ENCODE data around the gene TSPEAR. TPM values are rescaled to one million over a fixed set of nuclear protein-coding genes. Genes with fewer than 3 reads are reported as not detected.

TSPEAR gene
- total RNA-seq, 2 experiments from 2014 or later: not detected

DNA sequence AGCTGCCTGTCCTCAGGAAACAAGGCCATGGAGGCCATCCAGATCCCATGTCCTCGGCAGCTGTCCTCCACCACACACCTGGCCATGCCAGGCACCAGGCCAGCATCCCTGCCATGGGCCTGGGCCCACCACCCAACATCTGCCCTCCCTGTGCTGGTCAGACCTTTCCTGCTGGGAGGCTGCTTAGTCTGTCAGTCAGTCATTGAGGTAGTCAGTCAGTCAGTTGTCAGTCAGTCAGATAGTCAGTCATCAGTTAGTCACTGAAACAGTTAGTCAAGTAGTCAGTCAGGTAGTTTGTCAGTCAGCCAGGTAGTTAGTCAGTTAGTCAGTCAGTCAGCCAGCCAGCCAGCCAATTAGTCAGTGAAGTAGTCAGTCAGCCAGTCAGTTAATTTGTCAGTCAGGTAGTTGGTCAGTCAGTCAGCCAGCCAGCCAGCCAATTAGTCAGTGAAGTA lies 188.6 kb downstream of the TSPEAR start:
- ChIA-PET CTCF (ENCODE audit: unreplicated experiment) (no interaction called here), POLR2A (no interaction called here)
- Histone ChIP-seq H3K4me3 (ENCODE audit: low read depth, low read length, poor library complexity, severe bottlenecking) (no peak overlapping the region), H2AFZ (ENCODE audit: low read length) (no peak overlapping the region), H4K20me1 (ENCODE audit: insufficient read depth, low read length) (no peaks in the 10 kb centered on the region), H3K27ac (ENCODE audit: low read depth, low read length, poor library complexity, severe bottlenecking) (no peak overlapping the region), H3K9me3 (ENCODE audit: low read length) (no peaks in the 10 kb centered on the region; the same call in 1 of the 2 replicates), H3K79me2 (ENCODE audit: insufficient read depth, low read depth, low read length) (no peaks in the 10 kb centered on the region), H3K4me2 (ENCODE audit: low read length) (no peak overlapping the region), H3K36me3 (ENCODE audit: insufficient read depth, low read length) (no peaks in the 10 kb centered on the region), H3K9me2 (ENCODE audit: insufficient read depth, low read length) (no peaks in the 10 kb centered on the region), H3K4me1 (ENCODE audit: insufficient read depth, low read length, poor library complexity, severe bottlenecking) (no peaks in the 10 kb centered on the region)
- no peak for DNase-seq (ENCODE audit: low spot score)
- intact Hi-C loops (cut with micrococcal nuclease; ENCODE audit: unreplicated experiment): no loop called here
- no peak for TF ChIP-seq EZH2phosphoT487 (IDR thresholded peaks at IDR 0.05; ENCODE audit: borderline replicate concordance, low read depth, low read length)
- TF ChIP-seq CTCF (conservative IDR thresholded peaks at IDR 0.05; ENCODE audit: low read length): no peak
- BruUV-seq (replicated peaks): no TSS peak

DNA sequence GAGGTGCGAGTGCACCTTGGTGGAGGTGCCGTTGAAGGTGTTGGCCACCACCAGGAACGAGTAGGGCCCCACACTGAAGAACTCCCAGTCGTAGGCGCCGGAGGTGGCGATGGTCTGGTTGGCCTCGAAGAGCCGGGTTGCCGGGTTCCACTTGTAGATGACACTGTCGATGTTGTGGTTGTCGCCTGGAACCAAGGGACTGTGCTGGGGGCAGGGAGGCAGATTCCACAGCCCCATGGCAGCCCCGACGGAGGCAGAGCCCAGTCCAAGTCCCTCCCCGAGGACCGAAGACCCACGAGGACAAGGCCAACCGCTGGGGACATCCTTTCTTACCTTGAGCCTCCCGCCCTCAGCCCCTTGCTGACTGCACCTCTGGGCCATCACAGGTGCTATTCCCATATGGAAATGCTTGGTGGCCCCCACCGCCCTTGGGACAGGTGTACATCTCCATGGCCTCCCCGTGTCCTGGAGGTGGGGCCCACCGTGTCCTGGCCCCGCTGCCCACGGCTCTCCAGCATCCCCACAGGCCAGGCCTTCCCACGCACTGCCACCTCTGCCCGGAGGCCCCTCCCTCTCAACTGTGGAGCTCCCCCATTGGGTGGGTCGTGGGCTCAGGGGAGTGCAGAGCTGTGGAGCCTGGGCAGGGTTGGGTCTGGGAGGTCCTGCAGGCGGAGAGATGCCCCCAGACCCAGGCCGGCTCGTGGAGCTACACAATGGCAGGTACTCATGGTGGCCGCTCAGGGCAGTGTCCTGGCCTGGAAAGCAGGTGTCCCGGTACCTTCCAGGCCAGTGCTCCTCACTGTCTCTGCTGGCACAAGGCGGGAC lies 189.2 kb downstream of the TSPEAR start:
- CTCF ChIA-PET (ENCODE audit: unreplicated experiment): no interaction called here
- Histone ChIP-seq H3K79me2 (ENCODE audit: insufficient read depth, low read depth, low read length) (no peaks in the 10 kb centered on the region), H4K20me1 (ENCODE audit: insufficient read depth, low read length) (no peaks in the 10 kb centered on the region), H2AFZ (ENCODE audit: low read length) (no peak overlapping the region), H3K4me2 (ENCODE audit: low read length) (no peak overlapping the region), H3K4me3 (ENCODE audit: low read depth, low read length, poor library complexity, severe bottlenecking) (no peak overlapping the region), H3K36me3 (ENCODE audit: insufficient read depth, low read length) (no peaks in the 10 kb centered on the region), H3K9me2 (ENCODE audit: insufficient read depth, low read length) (no peaks in the 10 kb centered on the region), H3K9me3 (ENCODE audit: low read length) (no peaks in the 10 kb centered on the region; the same call in 1 of the 2 replicates), H3K27ac (ENCODE audit: low read depth, low read length, poor library complexity, severe bottlenecking) (no peak overlapping the region), H3K4me1 (ENCODE audit: insufficient read depth, low read length, poor library complexity, severe bottlenecking) (no peaks in the 10 kb centered on the region)
- intact Hi-C loops (cut with micrococcal nuclease; ENCODE audit: unreplicated experiment): no loop called here
- TF ChIP-seq EZH2phosphoT487 (IDR thresholded peaks at IDR 0.05; ENCODE audit: borderline replicate concordance, low read depth, low read length) (no peak), CTCF (conservative IDR thresholded peaks at IDR 0.05; ENCODE audit: low read length) (no peak)
- POLR2A ChIA-PET: no interaction called here
- no TSS peak for BruUV-seq (replicated peaks)
- DNase-seq (ENCODE audit: low spot score): no peak

DNA sequence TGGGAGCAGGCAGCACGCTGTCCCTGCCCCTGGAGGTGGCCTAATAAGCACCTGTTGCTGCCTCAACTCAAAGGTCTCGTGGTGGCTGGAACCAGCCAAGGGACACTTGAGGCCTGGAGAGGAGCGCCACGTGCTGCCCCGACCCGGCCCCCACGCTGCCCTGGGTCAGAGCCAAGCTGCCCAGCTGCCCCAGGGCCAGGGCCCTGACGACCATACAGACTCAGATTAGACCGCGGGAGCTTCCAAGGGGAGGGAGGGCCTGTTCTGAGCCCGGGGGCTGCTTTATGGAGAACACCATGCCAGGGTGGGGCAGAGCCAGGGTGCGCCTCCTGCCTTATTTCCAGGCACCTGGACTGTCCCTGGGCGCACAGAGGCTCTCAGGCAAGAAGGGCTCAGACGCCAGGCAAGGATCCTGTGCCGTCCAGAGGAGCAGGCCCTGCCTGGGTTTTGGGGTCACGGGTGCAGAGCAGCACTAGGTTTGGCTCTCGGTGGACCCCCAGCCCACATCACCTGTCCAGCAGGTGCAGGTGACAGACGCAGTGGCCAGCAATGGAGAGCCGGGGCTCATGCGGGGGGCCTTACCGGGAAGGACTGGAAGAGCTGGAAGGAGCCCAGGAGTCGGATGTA lies 190.0 kb downstream of the TSPEAR start:
- no peak overlapping the region for H3K4me2 ChIP-seq (ENCODE audit: low read length)
- no peak overlapping the region for H3K4me3 ChIP-seq (ENCODE audit: low read depth, low read length, poor library complexity, severe bottlenecking)
- no peaks in the 10 kb centered on the region for H4K20me1 ChIP-seq (ENCODE audit: insufficient read depth, low read length)
- DNase-seq (ENCODE audit: low spot score): no peak
- no peaks in the 10 kb centered on the region for H3K4me1 ChIP-seq (ENCODE audit: insufficient read depth, low read length, poor library complexity, severe bottlenecking)
- no peaks in the 10 kb centered on the region for H3K36me3 ChIP-seq (ENCODE audit: insufficient read depth, low read length)
- H3K27ac ChIP-seq (ENCODE audit: low read depth, low read length, poor library complexity, severe bottlenecking): no peak overlapping the region
- ChIA-PET POLR2A (no interaction called here), CTCF (ENCODE audit: unreplicated experiment) (no interaction called here)
- no peaks in the 10 kb centered on the region for H3K79me2 ChIP-seq (ENCODE audit: insufficient read depth, low read depth, low read length)
- intact Hi-C loops (cut with micrococcal nuclease; ENCODE audit: unreplicated experiment): no loop called here
- no peaks in the 10 kb centered on the region; the same call in 1 of the 2 replicates for H3K9me3 ChIP-seq (ENCODE audit: low read length)
- no TSS peak for BruUV-seq (replicated peaks)
- H2AFZ ChIP-seq (ENCODE audit: low read length): no peak overlapping the region
- TF ChIP-seq EZH2phosphoT487 (IDR thresholded peaks at IDR 0.05; ENCODE audit: borderline replicate concordance, low read depth, low read length): no peak
- no peak for TF ChIP-seq CTCF (conservative IDR thresholded peaks at IDR 0.05; ENCODE audit: low read length)
- no peaks in the 10 kb centered on the region for H3K9me2 ChIP-seq (ENCODE audit: insufficient read depth, low read length)

Data from OCI-LY7 (cell line).